Body of pancreas (tissue), 4 donors: ENCODE data around the gene OSBPL1A. TPM values are rescaled to one million over a fixed set of nuclear protein-coding genes. Genes with fewer than 3 reads are reported as not detected.
"Not testable (repeated sequence)": the region's sequence is repeated elsewhere in the genome, so short reads cannot be mapped to it uniquely, and the experiment has no call there.

Experiments used
- ATAC-seq: fragments of 150-250 bp; one replicate; pipeline ENCODE4 v1.9.1; 2016
- DNase-seq, 4 donors: peaks; one replicate each; pipeline ENCODE4 v3.0.0-alpha.2; 2019
- H3K27ac ChIP-seq, 4 donors: fragments of 200-600 bp; sonication (generic); 1 replicate in 3 of 4; 2 replicates in 1 of 4; pipeline versions ENCODE4 v1.5.1 to v1.6.1; 2016 to 2019; ENCODE audit warnings: mild to moderate bottlenecking in 1 of 4, mixed read lengths in 1 of 4, moderate library complexity in 1 of 4
- H3K27me3 ChIP-seq, 2 donors: fragments of 200-600 bp; sonication (generic); one replicate each; pipeline ENCODE4 v1.6.0; 2016; ENCODE audit warnings: mild to moderate bottlenecking in 1 of 2
- H3K36me3 ChIP-seq, 2 donors: fragments of 200-600 bp; sonication (generic); replicated peaks in 1 of 2; 2 replicates each; pipeline ENCODE4 v1.5.1; 2016; ENCODE audit warnings: low read depth in 2 of 2; ENCODE audit not compliant: insufficient read depth in 1 of 2
- H3K4me1 ChIP-seq: fragments of 200-600 bp; sonication (generic); one replicate; pipeline ENCODE4 v1.6.0; 2016
- H3K4me3 ChIP-seq, 2 donors: fragments of 200-600 bp; sonication (generic); 1 replicate in 1 of 2; 2 replicates in 1 of 2; pipeline ENCODE4 v1.5.1; 2016 to 2019
- H3K9me3 ChIP-seq, 3 donors: fragments of 200-600 bp; sonication (generic); 1 replicate in 2 of 3; 2 replicates in 1 of 3; pipeline ENCODE4 v1.5.1; 2016
- POLR2A ChIP-seq, 3 donors: fragments of 450-650 bp; IDR thresholded peaks; one replicate each; pipeline ENCODE4 v1.6.1; 2016; ENCODE audit warnings: antibody characterized with exemption in 3 of 3, mild to moderate bottlenecking in 2 of 3
- WGBS, 2 donors: methylation state at CpG; one replicate each; pipeline ENCODE4 v1.1.5; 2017; 5-methylcytosine and 5-hydroxymethylcytosine counted together
- intact Hi-C: fragments of 100-400 bp; cut with DNase I; formaldehyde crosslinking; loops from one replicate; pipeline ENCODE4 v1.15.1; 2023
- total RNA-seq, 2 donors: library from RNA; depleted of rRNA; stranded (reverse); fragments of >200 nt; gene quantifications; one replicate each; pipeline ENCODE4 v1.1.0, GENCODE V29; 2016
- TF ChIP-seq, protein P1 (sequence below), 7 experiments: fragments of 450-650 bp in 4 of 7; fragments of 200-600 bp in 3 of 7; sonication (generic) in 3 of 7; IDR thresholded peaks; one replicate each; pipeline ENCODE4 v1.5.1; 2016 to 2019; ENCODE audit warnings: antibody characterized with exemption in 7 of 7

OSBPL1A gene
- total RNA-seq, 2 donors from 2014 or later, result 20.5 to 78.4 TPM

DNA sequence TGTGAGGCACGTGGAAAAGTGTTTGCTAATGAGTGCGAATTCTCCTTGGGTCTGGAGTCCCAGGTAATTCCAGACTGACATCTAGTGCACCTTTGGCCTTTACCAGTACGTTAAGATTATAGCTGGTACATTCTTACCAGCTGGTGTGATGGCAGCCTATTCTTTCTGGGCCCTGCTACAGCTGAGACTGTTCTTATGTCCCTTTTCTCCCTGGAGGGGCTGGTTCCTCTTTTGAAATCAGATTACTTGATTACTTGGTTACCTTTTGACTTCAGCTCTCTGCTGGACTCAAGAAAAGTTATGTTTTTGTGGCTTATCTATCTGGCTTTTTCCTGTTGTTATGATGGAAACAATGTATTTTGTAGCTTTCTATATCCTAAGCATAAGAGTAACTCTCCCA is 244.2 kb downstream of the OSBPL1A start:
- 76 to 83% methylated on average over 3 of the region's 3 CpGs for WGBS, 2 donors
- Histone ChIP-seq H3K4me3 (no peak overlapping the region), H3K36me3 (no peaks in the 10 kb centered on the region), H3K9me3 (no peaks in the 10 kb centered on the region), H3K27ac (no peak overlapping the region), H3K4me1 (no peaks in the 10 kb centered on the region), H3K27me3 (no peaks in the 10 kb centered on the region)
- intact Hi-C loops, result no loop called here
- no peak for ATAC-seq
- TF ChIP-seq, protein P1, sequence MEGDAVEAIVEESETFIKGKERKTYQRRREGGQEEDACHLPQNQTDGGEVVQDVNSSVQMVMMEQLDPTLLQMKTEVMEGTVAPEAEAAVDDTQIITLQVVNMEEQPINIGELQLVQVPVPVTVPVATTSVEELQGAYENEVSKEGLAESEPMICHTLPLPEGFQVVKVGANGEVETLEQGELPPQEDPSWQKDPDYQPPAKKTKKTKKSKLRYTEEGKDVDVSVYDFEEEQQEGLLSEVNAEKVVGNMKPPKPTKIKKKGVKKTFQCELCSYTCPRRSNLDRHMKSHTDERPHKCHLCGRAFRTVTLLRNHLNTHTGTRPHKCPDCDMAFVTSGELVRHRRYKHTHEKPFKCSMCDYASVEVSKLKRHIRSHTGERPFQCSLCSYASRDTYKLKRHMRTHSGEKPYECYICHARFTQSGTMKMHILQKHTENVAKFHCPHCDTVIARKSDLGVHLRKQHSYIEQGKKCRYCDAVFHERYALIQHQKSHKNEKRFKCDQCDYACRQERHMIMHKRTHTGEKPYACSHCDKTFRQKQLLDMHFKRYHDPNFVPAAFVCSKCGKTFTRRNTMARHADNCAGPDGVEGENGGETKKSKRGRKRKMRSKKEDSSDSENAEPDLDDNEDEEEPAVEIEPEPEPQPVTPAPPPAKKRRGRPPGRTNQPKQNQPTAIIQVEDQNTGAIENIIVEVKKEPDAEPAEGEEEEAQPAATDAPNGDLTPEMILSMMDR (IDR thresholded peaks at IDR 0.05), result no peak
- no peak for TF ChIP-seq POLR2A (IDR thresholded peaks at IDR 0.05)
- DNase-seq, result no peak

DNA sequence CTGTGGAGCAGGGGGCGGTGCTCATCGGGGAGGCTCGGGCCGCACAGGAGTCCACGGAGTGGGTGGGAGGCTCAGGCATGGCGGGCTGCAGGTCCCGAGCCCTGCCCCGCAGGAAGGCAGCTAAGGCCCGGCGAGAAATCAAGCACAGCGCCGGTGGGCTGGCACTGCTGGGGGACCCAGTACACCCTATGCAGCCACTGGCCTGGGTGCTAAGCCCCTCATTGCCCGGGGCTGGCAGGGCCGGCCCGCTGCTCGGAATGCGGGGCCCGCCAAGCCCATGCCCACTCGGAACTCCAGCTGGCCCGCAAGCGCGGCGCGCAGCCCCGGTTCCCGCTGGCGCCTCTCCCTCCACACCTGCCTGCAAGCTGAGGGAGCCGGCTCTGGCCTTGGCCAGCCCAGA is 248.0 kb downstream of the OSBPL1A start:
- not testable (repeated sequence) for ATAC-seq, H3K27ac ChIP-seq
- WGBS, 2 donors, result 95% methylated on average over 19 of the region's 28 CpGs; no CpG with 5 or more reads in 1 of the 2 donors

DNA sequence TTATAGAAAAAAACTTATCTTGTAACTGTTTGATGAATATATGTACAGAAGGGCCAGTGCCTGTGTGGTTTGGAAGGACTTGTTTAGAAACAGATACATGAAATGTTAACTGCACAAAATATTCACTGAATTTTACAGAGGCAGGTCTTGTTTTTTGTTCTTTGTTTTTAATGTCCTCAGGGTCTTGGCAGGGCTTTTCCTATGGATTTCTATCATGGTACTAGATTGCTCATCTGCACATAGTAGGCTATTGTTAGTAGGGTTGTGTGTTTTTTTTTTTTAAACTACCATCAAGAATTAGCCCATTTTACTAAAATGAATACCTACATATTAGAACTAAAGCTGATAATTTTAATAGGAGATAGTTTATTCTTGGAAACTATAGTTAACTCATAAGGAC is 255.2 kb downstream of the OSBPL1A start:
- peaks cover 16% of the 10 kb centered on the region for H3K4me1 ChIP-seq
- H3K9me3 ChIP-seq, result no peaks in the 10 kb centered on the region
- no peak overlapping the region for H3K4me3 ChIP-seq
- TF ChIP-seq POLR2A (IDR thresholded peaks at IDR 0.05), result no peak
- TF ChIP-seq, protein P1 (IDR thresholded peaks at IDR 0.05), result no peak
- no peak for ATAC-seq
- H3K27ac ChIP-seq, result no peak overlapping the region
- intact Hi-C loops, result no loop called here
- no peak for DNase-seq
- H3K36me3 ChIP-seq, result no peaks in the 10 kb centered on the region
- no peaks in the 10 kb centered on the region for H3K27me3 ChIP-seq

More for the DNA sequence above, 248.0 kb downstream of the OSBPL1A start:
- intact Hi-C loops, H3K27me3 ChIP-seq, H3K4me3 ChIP-seq, H3K36me3 ChIP-seq, H3K4me1 ChIP-seq, H3K9me3 ChIP-seq, DNase-seq: not testable (repeated sequence)

DNA sequence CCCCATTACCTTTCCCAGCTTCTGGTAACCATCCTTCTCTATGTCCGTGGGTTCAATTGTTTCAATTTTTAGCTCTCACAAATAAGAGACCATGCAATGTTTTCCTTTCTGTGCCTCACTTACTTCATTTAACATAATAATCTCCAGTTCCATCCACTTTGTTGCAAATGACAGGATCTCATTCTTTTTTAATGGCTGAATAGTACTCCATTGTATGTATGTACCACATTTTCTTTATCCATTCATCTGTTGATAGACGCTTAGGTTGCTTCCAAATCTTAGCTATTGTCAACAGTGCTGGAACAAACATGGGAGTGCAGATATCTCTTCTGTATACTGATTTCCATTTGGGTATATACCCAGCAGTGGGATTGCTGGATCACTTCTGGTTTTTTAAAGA is 256.9 kb downstream of the OSBPL1A start:
- H3K9me3 ChIP-seq, result no peaks in the 10 kb centered on the region
- no peak for ATAC-seq
- H3K4me3 ChIP-seq, result no peak overlapping the region
- intact Hi-C loops, result no loop called here
- H3K27ac ChIP-seq, result no peak overlapping the region
- peaks cover 16% of the 10 kb centered on the region for H3K4me1 ChIP-seq
- H3K27me3 ChIP-seq, result no peaks in the 10 kb centered on the region
- 81 to 89% methylated on average over 2 of the region's 2 CpGs for WGBS, 2 donors
- no peak for DNase-seq
- no peak for TF ChIP-seq POLR2A (IDR thresholded peaks at IDR 0.05)
- TF ChIP-seq, protein P1 (IDR thresholded peaks at IDR 0.05), result no peak
- no peaks in the 10 kb centered on the region for H3K36me3 ChIP-seq

DNA sequence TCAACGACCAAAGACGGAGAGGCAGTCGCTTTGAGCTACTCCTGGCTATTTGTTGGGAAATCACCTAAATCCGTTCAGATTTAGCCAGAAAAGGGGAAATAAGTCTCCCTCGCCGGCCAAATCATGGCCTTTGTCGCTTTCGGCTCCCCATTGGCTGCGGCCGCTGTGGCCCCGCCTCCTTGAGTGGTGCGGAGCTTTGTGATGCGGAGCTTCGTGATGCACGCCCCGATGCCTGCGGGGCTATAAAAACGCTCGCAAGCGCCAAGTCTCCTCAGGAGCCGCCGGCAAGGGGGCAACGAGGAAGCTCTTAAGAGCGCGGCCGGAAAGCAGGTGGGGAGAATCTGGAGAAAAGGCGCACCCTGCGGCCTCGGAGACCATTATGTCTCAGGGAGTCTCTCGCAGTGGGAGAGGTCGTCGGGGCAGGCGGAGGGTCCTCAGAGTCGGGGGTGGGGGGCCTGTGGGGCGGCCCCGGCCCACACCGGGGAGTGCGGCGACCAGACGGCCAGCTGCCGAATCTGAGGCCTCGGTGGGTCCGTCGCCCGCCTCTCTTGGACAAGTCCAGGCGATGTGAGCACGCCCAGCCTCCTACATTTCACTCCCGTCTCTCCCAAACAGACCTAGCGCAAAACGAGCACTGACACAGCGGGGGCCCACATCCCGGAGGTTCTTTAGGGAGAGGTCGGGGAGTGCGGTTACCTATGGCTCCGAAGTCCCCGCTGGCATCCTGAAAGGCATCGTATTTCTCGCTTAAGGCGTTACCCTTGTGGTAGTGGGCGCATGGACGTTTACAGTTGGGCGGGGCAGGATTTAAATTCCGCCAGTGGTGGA is 258.6 kb downstream of the OSBPL1A start, which contains the start of gene CABYR:
Gene CABYR, plus strand, starts transcription at position 274 of the 828 bp plus-strand sequence. CDS start 4,053 bp downstream, outside the sequence.
- Histone ChIP-seq H3K27ac (peak within 1 kb of the TSS in 2 of 4 donors; percentile 12 to 16), H3K4me3 (peak within 1 kb of the TSS in 1 of 2 donors; percentile 34), H3K4me1 (peaks cover 16% of the 10 kb centered on the region), H3K27me3 (no peaks in the 10 kb centered on the region), H3K36me3 (no peaks in the 10 kb centered on the region), H3K9me3 (no peaks in the 10 kb centered on the region)
- ATAC-seq (peak; percentile 88), DNase-seq (peak; percentile 55 to 65 (median 57))
- TF ChIP-seq, protein P1 (IDR thresholded peaks at IDR 0.05), result no peak
- TF ChIP-seq POLR2A (IDR thresholded peaks at IDR 0.05), result peak in 2 of 3 donors; percentile 53 to 61
- 5% methylated on average over 35 to 63 of the region's 63 CpGs for WGBS, 2 donors
- intact Hi-C loops, result no loop called here
